Left lung (tissue), 10 donors: ENCODE results near the gene HCFC1. TPM values are rescaled to one million over a fixed set of nuclear protein-coding genes. Genes with fewer than 3 reads are reported as not detected.

Source experiments
- ATAC-seq: fragments of 200-7000 bp; cut with Tn5 transposase; one replicate; pipeline ENCODE4 v1.9.1; 2020; ENCODE audit warnings: moderate library complexity
- DNase-seq, 4 donors: peaks; one replicate each; pipeline ENCODE4 v3.0.0-alpha.2; 2013 to 2020
- H3K27ac ChIP-seq, 2 donors: fragments of 200-600 bp; sonication (generic) in 1 of 2; one replicate each; pipeline versions ENCODE4 v1.5.0 to v1.8.0; 2020 to 2021
- H3K27me3 ChIP-seq, 2 donors: fragments of 200-600 bp; sonication (generic) in 1 of 2; one replicate each; pipeline versions ENCODE4 v1.5.0 to v1.8.0; 2020 to 2021
- H3K36me3 ChIP-seq, 2 donors: fragments of 200-600 bp; sonication (generic) in 1 of 2; one replicate each; pipeline versions ENCODE4 v1.5.0 to v1.8.0; 2020 to 2021
- H3K4me1 ChIP-seq, 2 donors: fragments of 200-600 bp; one replicate each; pipeline ENCODE4 v1.8.0; 2021
- H3K4me3 ChIP-seq, 2 donors: fragments of 200-600 bp; sonication (generic) in 1 of 2; one replicate each; pipeline versions ENCODE4 v1.5.0 to v1.8.0; 2020 to 2021; ENCODE audit warnings: mild to moderate bottlenecking in 1 of 2
- H3K9me3 ChIP-seq, 2 donors: fragments of 200-600 bp; sonication (generic) in 1 of 2; one replicate each; pipeline versions ENCODE4 v1.5.0 to v1.8.0; 2020 to 2021
- intact Hi-C, 2 donors: fragments of 100-400 bp; cut with DNase I; formaldehyde crosslinking; loops; one replicate each; pipeline versions ENCODE4 v1.11.2 to v1.14.2; 2022
- polyA plus RNA-seq, 6 donors: library from polyadenylated mRNA; unstranded; fragments of 120-200 nt; gene quantifications; one replicate each; pipeline ENCODE4 v1.2.1, GENCODE V29; 2013; ENCODE audit not compliant: insufficient read length in 6 of 6
- total RNA-seq, 2 donors: library from RNA; stranded (reverse); fragmentation: NEBNext Ultra II Directional; extraction: Animal tissue kit (Norgen Biotek cat#: 25700); gene quantifications; one replicate each; pipeline ENCODE4 v1.2.1, GENCODE V29; 2021
- TF ChIP-seq, protein P1 (sequence below), 2 donors: fragments of 200-600 bp; sonication (generic) in 1 of 2; IDR thresholded peaks; one replicate each; pipeline versions ENCODE4 v1.5.0 to v1.8.0; 2021; ENCODE audit warnings: antibody characterized with exemption in 2 of 2
- donor health status: DM: no; HTN: yes; CAD: no.
- donor health status: DM: no; HTN: no; CAD: no.

HCFC1 gene
- total and polyA plus RNA-seq, 8 donors: 28.4 to 58.1 (median 43.9) TPM

- Histone ChIP-seq H3K4me3 (no peak overlapping the region), H3K36me3 (peaks cover 0 to 80% of the 10 kb centered on the region in 2 donors), H3K27me3 (no peaks in the 10 kb centered on the region), H3K4me1 (peaks cover 0 to 11% of the 10 kb centered on the region in 2 donors), H3K27ac (no peak overlapping the region), H3K9me3 (no peaks in the 10 kb centered on the region)
- DNase-seq (no peak), ATAC-seq (no peak)
- TF ChIP-seq, protein P1, sequence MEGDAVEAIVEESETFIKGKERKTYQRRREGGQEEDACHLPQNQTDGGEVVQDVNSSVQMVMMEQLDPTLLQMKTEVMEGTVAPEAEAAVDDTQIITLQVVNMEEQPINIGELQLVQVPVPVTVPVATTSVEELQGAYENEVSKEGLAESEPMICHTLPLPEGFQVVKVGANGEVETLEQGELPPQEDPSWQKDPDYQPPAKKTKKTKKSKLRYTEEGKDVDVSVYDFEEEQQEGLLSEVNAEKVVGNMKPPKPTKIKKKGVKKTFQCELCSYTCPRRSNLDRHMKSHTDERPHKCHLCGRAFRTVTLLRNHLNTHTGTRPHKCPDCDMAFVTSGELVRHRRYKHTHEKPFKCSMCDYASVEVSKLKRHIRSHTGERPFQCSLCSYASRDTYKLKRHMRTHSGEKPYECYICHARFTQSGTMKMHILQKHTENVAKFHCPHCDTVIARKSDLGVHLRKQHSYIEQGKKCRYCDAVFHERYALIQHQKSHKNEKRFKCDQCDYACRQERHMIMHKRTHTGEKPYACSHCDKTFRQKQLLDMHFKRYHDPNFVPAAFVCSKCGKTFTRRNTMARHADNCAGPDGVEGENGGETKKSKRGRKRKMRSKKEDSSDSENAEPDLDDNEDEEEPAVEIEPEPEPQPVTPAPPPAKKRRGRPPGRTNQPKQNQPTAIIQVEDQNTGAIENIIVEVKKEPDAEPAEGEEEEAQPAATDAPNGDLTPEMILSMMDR (IDR thresholded peaks at IDR 0.05): no peak
- intact Hi-C loops: no loop called here
Measured at GRCh38 chrX:153961292-153961691, 10.3 kb downstream of the HCFC1 start.

- no peak for ATAC-seq
- peaks cover 0 to 85% of the 10 kb centered on the region in 2 donors for H3K36me3 ChIP-seq
- no peak overlapping the region for H3K4me3 ChIP-seq
- TF ChIP-seq, protein P1 (IDR thresholded peaks at IDR 0.05): no peak
- no peaks in the 10 kb centered on the region for H3K27me3 ChIP-seq
- H3K9me3 ChIP-seq: no peaks in the 10 kb centered on the region
- intact Hi-C loops: no loop called here
- H3K4me1 ChIP-seq: peaks cover 0 to 6% of the 10 kb centered on the region in 2 donors
- no peak overlapping the region for H3K27ac ChIP-seq
- no peak for DNase-seq
Measured at GRCh38 chrX:153960786-153961185, 10.8 kb downstream of the HCFC1 start.

DNA sequence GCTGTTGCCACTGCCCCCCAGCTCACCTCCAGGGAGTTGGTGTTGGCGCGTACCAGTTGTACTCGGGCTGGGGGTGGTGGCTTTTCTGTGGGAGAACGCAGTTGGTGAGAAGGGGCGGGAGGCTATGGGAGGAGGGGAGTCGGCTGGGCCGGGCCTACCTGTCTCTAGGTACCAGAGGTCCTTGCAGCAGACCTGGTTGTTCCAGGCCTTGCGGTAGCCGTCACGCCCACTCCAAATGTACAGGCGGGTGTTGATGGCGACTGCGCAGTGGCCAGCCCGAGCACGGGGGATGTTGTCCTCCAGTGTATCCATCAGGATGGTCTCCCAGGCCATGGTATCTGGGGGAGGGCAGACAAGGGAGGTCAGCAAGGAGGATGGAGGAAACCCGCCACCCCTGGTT, 11.5 kb downstream of the HCFC1 start:
- no peaks in the 10 kb centered on the region for H3K27me3 ChIP-seq
- no peak overlapping the region for H3K27ac ChIP-seq
- intact Hi-C loops: no loop called here
- H3K4me3 ChIP-seq: no peak overlapping the region
- ATAC-seq (no peak), DNase-seq (no peak)
- TF ChIP-seq, protein P1 (IDR thresholded peaks at IDR 0.05): no peak
- peaks cover 0 to 92% of the 10 kb centered on the region in 2 donors for H3K36me3 ChIP-seq
- H3K4me1 ChIP-seq: no peaks in the 10 kb centered on the region
- H3K9me3 ChIP-seq: no peaks in the 10 kb centered on the region

- no peak overlapping the region for H3K27ac ChIP-seq
- TF ChIP-seq, protein P1 (IDR thresholded peaks at IDR 0.05): no peak
- ATAC-seq: no peak
- H3K9me3 ChIP-seq: no peaks in the 10 kb centered on the region
- no peaks in the 10 kb centered on the region for H3K27me3 ChIP-seq
- H3K36me3 ChIP-seq: peaks cover 0 to 96% of the 10 kb centered on the region in 2 donors
- H3K4me3 ChIP-seq: no peak overlapping the region
- intact Hi-C loops: no loop called here
- H3K4me1 ChIP-seq: no peaks in the 10 kb centered on the region
- no peak for DNase-seq
Measured at GRCh38 chrX:153959649-153960048, 12.0 kb downstream of the HCFC1 start.

DNA sequence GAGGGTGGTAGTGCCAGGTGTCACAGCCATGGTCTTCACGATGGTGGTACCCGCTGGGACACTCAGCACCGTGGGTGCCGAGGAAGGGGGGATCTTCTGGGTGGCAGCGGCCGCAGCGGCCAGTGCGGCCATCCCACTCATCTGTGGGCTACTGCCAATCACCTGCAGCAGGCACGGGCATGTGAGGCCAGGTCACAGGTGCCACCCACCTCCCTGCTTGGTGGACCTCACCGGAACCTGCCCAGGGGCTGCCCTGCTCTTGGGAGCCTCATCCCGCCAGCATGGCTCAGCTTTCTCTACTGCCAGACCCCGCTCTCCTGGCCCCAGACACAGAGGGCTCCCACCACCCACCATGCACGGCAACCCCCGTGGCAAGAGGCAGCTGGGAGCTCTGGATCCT, 13.0 kb downstream of the HCFC1 start:
- Histone ChIP-seq H3K36me3 (peaks cover 0 to 100% of the 10 kb centered on the region in 2 donors), H3K4me3 (no peak overlapping the region), H3K27me3 (no peaks in the 10 kb centered on the region), H3K27ac (no peak overlapping the region), H3K9me3 (no peaks in the 10 kb centered on the region), H3K4me1 (no peaks in the 10 kb centered on the region)
- intact Hi-C loops: no loop called here
- ATAC-seq (no peak), DNase-seq (no peak)
- TF ChIP-seq, protein P1 (IDR thresholded peaks at IDR 0.05): no peak
